AG20443 (cell line): ENCODE measurements around the gene GRM7.

ENCODE experiments used
- DNase-seq: peaks from one replicate; pipeline ENCODE4 v3.0.0; 2012; ENCODE audit warnings: low spot score, mixed read lengths

Gene GRM7

GRCh38 chr3:6971933-6972332, 111.0 kb downstream of the GRM7 start:
- DNase-seq: no peak

GRCh38 chr3:6985848-6986247, 124.9 kb downstream of the GRM7 start:
- DNase-seq: no peak

- DNase-seq: no peak
Observed at GRCh38 chr3:6989608-6990291, 128.8 kb downstream of the GRM7 start.

- DNase-seq: no peak
Observed at GRCh38 chr3:6994081-6994668, 133.3 kb downstream of the GRM7 start.

- DNase-seq: no peak
Observed at GRCh38 chr3:7000501-7000900, 139.6 kb downstream of the GRM7 start.

GRCh38 chr3:7001370-7001769, 140.5 kb downstream of the GRM7 start:
- DNase-seq: no peak

GRCh38 chr3:7015683-7016440, 154.9 kb downstream of the GRM7 start:
- no peak for DNase-seq

- DNase-seq: no peak
Observed at GRCh38 chr3:7025581-7026300, 164.8 kb downstream of the GRM7 start.

GRCh38 chr3:7029562-7029961, 168.6 kb downstream of the GRM7 start:
- no peak for DNase-seq

GRCh38 chr3:7038394-7038793, 177.5 kb downstream of the GRM7 start:
- DNase-seq: no peak

- DNase-seq: no peak
Observed at GRCh38 chr3:7062714-7063113, 201.8 kb downstream of the GRM7 start.

GRCh38 chr3:7070461-7070860, 209.5 kb downstream of the GRM7 start:
- DNase-seq: no peak

GRCh38 chr3:7074217-7074616, 213.3 kb downstream of the GRM7 start:
- no peak for DNase-seq

GRCh38 chr3:7075117-7075516, 214.2 kb downstream of the GRM7 start:
- DNase-seq: no peak

- DNase-seq: no peak
Observed at GRCh38 chr3:7075901-7076300, 215.0 kb downstream of the GRM7 start.

GRCh38 chr3:7082244-7082643, 221.3 kb downstream of the GRM7 start:
- DNase-seq: no peak

- DNase-seq: no peak
Observed at GRCh38 chr3:7086417-7086816, 225.5 kb downstream of the GRM7 start.

- no peak for DNase-seq
Observed at GRCh38 chr3:7095116-7095515, 234.2 kb downstream of the GRM7 start.

- no peak for DNase-seq
Observed at GRCh38 chr3:7100136-7100535, 239.2 kb downstream of the GRM7 start.

- DNase-seq: no peak
Observed at GRCh38 chr3:7106635-7107034, 245.7 kb downstream of the GRM7 start.

GRCh38 chr3:7112523-7113056, 251.7 kb downstream of the GRM7 start:
- no peak for DNase-seq

- no peak for DNase-seq
Observed at GRCh38 chr3:7144697-7145308, 283.9 kb downstream of the GRM7 start.
